ENCODE data around the gene VRK1. TPM values are rescaled to one million over a fixed set of nuclear protein-coding genes. Genes with fewer than 3 reads are reported as not detected.

The VRK1 gene
- total RNA-seq, 4 donors from 2014 or later: 9.3 to 12.2 (median 12.1) TPM

- Histone ChIP-seq H3K27me3 (no peaks in the 10 kb centered on the region), H3K4me1 (no peaks in the 10 kb centered on the region), H3K4me3 (no peak overlapping the region), H3K36me3 (no peaks in the 10 kb centered on the region), H3K9me3 (no peaks in the 10 kb centered on the region), H3K27ac (no peak overlapping the region)
- 90% methylated on average over 5 of the region's 5 CpGs for WGBS
- TF ChIP-seq POLR2AphosphoS5 (IDR thresholded peaks at IDR 0.05): no peak
- no peak for TF ChIP-seq CTCF (IDR thresholded peaks at IDR 0.05)
- no peak for TF ChIP-seq EP300 (IDR thresholded peaks at IDR 0.05)
- no peak for TF ChIP-seq POLR2A (IDR thresholded peaks at IDR 0.05)
- no peak for DNase-seq (ENCODE audit: low spot score in 2 of 2)
These were observed 98.6 kb downstream of the VRK1 start for GRCh38 chr14:96895658-96896271.

GRCh38 chr14:96897184-96897583, 100.0 kb downstream of the VRK1 start:
- 92% methylated on average over 5 of the region's 5 CpGs for WGBS
- Histone ChIP-seq H3K27me3 (no peaks in the 10 kb centered on the region), H3K9me3 (no peaks in the 10 kb centered on the region), H3K4me3 (no peak overlapping the region), H3K4me1 (no peaks in the 10 kb centered on the region), H3K27ac (no peak overlapping the region), H3K36me3 (no peaks in the 10 kb centered on the region)
- no peak for TF ChIP-seq POLR2A (IDR thresholded peaks at IDR 0.05)
- TF ChIP-seq CTCF (IDR thresholded peaks at IDR 0.05): no peak
- no peak for TF ChIP-seq POLR2AphosphoS5 (IDR thresholded peaks at IDR 0.05)
- TF ChIP-seq EP300 (IDR thresholded peaks at IDR 0.05): no peak
- DNase-seq (ENCODE audit: low spot score in 2 of 2): no peak

GRCh38 chr14:96901227-96901626, 104.0 kb downstream of the VRK1 start:
- WGBS: 97% methylated on average over 3 of the region's 3 CpGs
- no peaks in the 10 kb centered on the region for H3K9me3 ChIP-seq
- no peak overlapping the region for H3K4me3 ChIP-seq
- TF ChIP-seq EP300 (IDR thresholded peaks at IDR 0.05) (no peak), POLR2A (IDR thresholded peaks at IDR 0.05) (no peak), POLR2AphosphoS5 (IDR thresholded peaks at IDR 0.05) (no peak), CTCF (IDR thresholded peaks at IDR 0.05) (no peak)
- no peak for DNase-seq (ENCODE audit: low spot score in 2 of 2)
- no peak overlapping the region for H3K27ac ChIP-seq
- H3K36me3 ChIP-seq: no peaks in the 10 kb centered on the region
- no peaks in the 10 kb centered on the region for H3K4me1 ChIP-seq
- no peaks in the 10 kb centered on the region for H3K27me3 ChIP-seq

GRCh38 chr14:96902004-96902403, 104.8 kb downstream of the VRK1 start:
- TF ChIP-seq POLR2A (IDR thresholded peaks at IDR 0.05): no peak
- TF ChIP-seq POLR2AphosphoS5 (IDR thresholded peaks at IDR 0.05): no peak
- no peak for TF ChIP-seq CTCF (IDR thresholded peaks at IDR 0.05)
- TF ChIP-seq EP300 (IDR thresholded peaks at IDR 0.05): no peak
- Histone ChIP-seq H3K27me3 (no peaks in the 10 kb centered on the region), H3K9me3 (no peaks in the 10 kb centered on the region), H3K4me3 (no peak overlapping the region), H3K4me1 (no peaks in the 10 kb centered on the region), H3K27ac (no peak overlapping the region), H3K36me3 (no peaks in the 10 kb centered on the region)
- 81% methylated on average over 3 of the region's 3 CpGs for WGBS
- DNase-seq (ENCODE audit: low spot score in 2 of 2): no peak

GRCh38 chr14:96903444-96904023, 106.4 kb downstream of the VRK1 start:
- no peaks in the 10 kb centered on the region for H3K36me3 ChIP-seq
- 93% methylated on average over 8 of the region's 8 CpGs for WGBS
- no peak overlapping the region for H3K4me3 ChIP-seq
- DNase-seq (ENCODE audit: low spot score in 2 of 2): no peak
- H3K9me3 ChIP-seq: no peaks in the 10 kb centered on the region
- H3K4me1 ChIP-seq: no peaks in the 10 kb centered on the region
- no peak overlapping the region for H3K27ac ChIP-seq
- TF ChIP-seq EP300 (IDR thresholded peaks at IDR 0.05) (no peak), CTCF (IDR thresholded peaks at IDR 0.05) (no peak), POLR2AphosphoS5 (IDR thresholded peaks at IDR 0.05) (no peak)
- H3K27me3 ChIP-seq: no peaks in the 10 kb centered on the region

Measured in suprapubic skin (tissue), 4 donors.